H9 (cell line): Measurements from ENCODE around the gene PLCB1. TPM values are rescaled to one million over a fixed set of nuclear protein-coding genes. Genes with fewer than 3 reads are reported as not detected.

ENCODE experiments used
- DNase-seq: peaks from one replicate; pipeline ENCODE4 v3.0.0-alpha.2; 2017
- H2AFZ ChIP-seq: one replicate; pipeline ENCODE4 v1.6.1; 2013; ENCODE audit warnings: mild to moderate bottlenecking, low read length, control low read depth, moderate library complexity
- H2AK5ac ChIP-seq: 2 replicates; pipeline ENCODE4 v1.6.1; 2013; ENCODE audit warnings: low read length, control low read depth, mixed read lengths; ENCODE audit not compliant: insufficient read length
- H2BK120ac ChIP-seq: one replicate; pipeline ENCODE4 v1.6.1; 2013; ENCODE audit warnings: low read depth, mild to moderate bottlenecking, low read length, control low read depth, inconsistent platforms; ENCODE audit not compliant: poor library complexity, severe bottlenecking
- H2BK12ac ChIP-seq: 2 replicates; pipeline ENCODE4 v1.6.1; 2013; ENCODE audit warnings: low read length, control low read depth, mixed read lengths, low read depth; ENCODE audit not compliant: insufficient read length
- H2BK15ac ChIP-seq: 2 replicates; pipeline ENCODE4 v1.6.1; 2013; ENCODE audit warnings: low read depth, low read length, control low read depth
- H2BK20ac ChIP-seq: one replicate; pipeline ENCODE4 v1.6.1; 2013; ENCODE audit warnings: low read depth, mild to moderate bottlenecking, low read length, control low read depth, inconsistent platforms; ENCODE audit not compliant: poor library complexity, severe bottlenecking
- H2BK5ac ChIP-seq: 2 replicates; pipeline ENCODE4 v1.6.1; 2013; ENCODE audit warnings: low read length, control low read depth, mixed read lengths; ENCODE audit not compliant: insufficient read length
- H3K14ac ChIP-seq: 2 replicates; pipeline ENCODE4 v1.6.1; 2013; ENCODE audit warnings: low read length, control low read depth; ENCODE audit not compliant: insufficient read depth
- H3K18ac ChIP-seq: 2 replicates; pipeline ENCODE4 v1.6.1; 2013; ENCODE audit warnings: low read depth, mild to moderate bottlenecking, mixed read lengths, low read length, control low read depth; ENCODE audit not compliant: insufficient read length
- H3K23ac ChIP-seq: 2 replicates; pipeline ENCODE4 v1.6.1; 2013; ENCODE audit warnings: low read length, control low read depth, mixed read lengths, low read depth; ENCODE audit not compliant: insufficient read length
- H3K23me2 ChIP-seq: 2 replicates; pipeline ENCODE4 v1.6.1; 2013; ENCODE audit warnings: low read depth, mild to moderate bottlenecking, mixed read lengths, low read length, control low read depth; ENCODE audit not compliant: insufficient read length, poor library complexity, severe bottlenecking
- H3K27ac ChIP-seq: 2 replicates; pipeline ENCODE4 v1.5.1; 2013; ENCODE audit warnings: low read length, control low read depth, mixed read lengths, low read depth; ENCODE audit not compliant: insufficient read length
- H3K27me3 ChIP-seq: 2 replicates; pipeline ENCODE4 v1.6.1; 2013; ENCODE audit warnings: low read length, control low read depth, inconsistent platforms; ENCODE audit not compliant: insufficient read depth
- H3K4ac ChIP-seq: 2 replicates; pipeline ENCODE4 v1.6.1; 2013; ENCODE audit warnings: low read depth, mild to moderate bottlenecking, control low read depth, inconsistent platforms, low read length, moderate library complexity
- H3K4me1 ChIP-seq: 2 replicates; pipeline ENCODE4 v1.6.1; 2013; ENCODE audit warnings: low read length, control low read depth, inconsistent platforms; ENCODE audit not compliant: insufficient read depth
- H3K4me2 ChIP-seq: 2 replicates; pipeline ENCODE4 v1.6.1; 2013; ENCODE audit warnings: low read length, control low read depth, mixed read lengths; ENCODE audit not compliant: insufficient read length, insufficient read depth
- H3K56ac ChIP-seq: 2 replicates; pipeline ENCODE4 v1.6.1; 2013; ENCODE audit warnings: low read depth, mild to moderate bottlenecking, mixed read lengths, low read length, control low read depth; ENCODE audit not compliant: insufficient read length
- H3K79me1 ChIP-seq: 2 replicates; pipeline ENCODE4 v1.6.1; 2013; ENCODE audit warnings: low read depth, mild to moderate bottlenecking, moderate library complexity, low read length, control low read depth, inconsistent platforms; ENCODE audit not compliant: insufficient read depth, poor library complexity, severe bottlenecking
- H3K79me2 ChIP-seq: 2 replicates; pipeline ENCODE4 v1.6.1; 2013; ENCODE audit warnings: low read length, control low read depth, inconsistent platforms; ENCODE audit not compliant: insufficient read depth
- H3K9ac ChIP-seq: 2 replicates; pipeline ENCODE4 v1.6.1; 2013; ENCODE audit warnings: low read length, control low read depth, mixed read lengths; ENCODE audit not compliant: insufficient read length; ENCODE audit errors: extremely low read depth
- H3K9me3 ChIP-seq: one replicate; pipeline ENCODE4 v1.6.1; 2013; ENCODE audit warnings: low read depth, low read length, inconsistent platforms; ENCODE audit not compliant: control insufficient read depth
- H3T11ph ChIP-seq: one replicate; pipeline ENCODE4 v1.6.1; 2013; ENCODE audit warnings: mild to moderate bottlenecking, low read length, control low read depth, inconsistent platforms
- H4K20me1 ChIP-seq: one replicate; pipeline ENCODE4 v1.6.1; 2013; ENCODE audit not compliant: control insufficient read depth, insufficient read length, insufficient read depth
- H4K5ac ChIP-seq: 2 replicates; pipeline ENCODE4 v1.6.1; 2013; ENCODE audit warnings: low read depth, mild to moderate bottlenecking, mixed read lengths, low read length, control low read depth; ENCODE audit not compliant: insufficient read length
- H4K8ac ChIP-seq: replicated peaks from 2 replicates; pipeline ENCODE4 v1.6.1; 2013; ENCODE audit warnings: low read length, control low read depth, mixed read lengths, low read depth; ENCODE audit not compliant: insufficient read length
- H4K91ac ChIP-seq: 2 replicates; pipeline ENCODE4 v1.6.1; 2013; ENCODE audit warnings: low read depth, mild to moderate bottlenecking, moderate library complexity, mixed read lengths, low read length, control low read depth; ENCODE audit not compliant: insufficient read length
- H3K27ac Mint-ChIP-seq, 3 experiments: 2 replicates in 2 of 3; 3 replicates in 1 of 3; pipeline ENCODE4 v1.8.0; 2020 to 2021; ENCODE audit warnings: mixed read lengths in 3 of 3, mild to moderate bottlenecking in 1 of 3, moderate library complexity in 1 of 3
- H3K27me3 Mint-ChIP-seq: 2 replicates; pipeline ENCODE4 v1.8.0; 2021; ENCODE audit warnings: low read depth, mild to moderate bottlenecking, moderate library complexity, mixed read lengths
- H3K36me3 Mint-ChIP-seq, 3 experiments: 2 replicates in 2 of 3; 3 replicates in 1 of 3; pipeline ENCODE4 v1.8.0; 2020 to 2021; ENCODE audit warnings: low read depth in 3 of 3, mixed read lengths in 3 of 3; ENCODE audit not compliant: insufficient read depth in 1 of 3
- H3K4me1 Mint-ChIP-seq, 2 experiments: 2 replicates each; pipeline ENCODE4 v1.8.0; 2020; ENCODE audit warnings: mixed read lengths in 2 of 2
- H3K4me3 Mint-ChIP-seq, 2 experiments: 2 replicates in 1 of 2; 3 replicates in 1 of 2; pipeline ENCODE4 v1.8.0; 2020 to 2021; ENCODE audit warnings: mild to moderate bottlenecking in 2 of 2, mixed read lengths in 2 of 2, moderate library complexity in 1 of 2
- H3K9me3 Mint-ChIP-seq, 2 experiments: 2 replicates in 1 of 2; 3 replicates in 1 of 2; pipeline ENCODE4 v1.8.0; 2020; ENCODE audit warnings: mild to moderate bottlenecking in 2 of 2, mixed read lengths in 2 of 2, moderate library complexity in 1 of 2
- CTCF ChIP-seq: fragments of 200-600 bp; sonication (generic); conservative IDR thresholded peaks from 3 replicates; pipeline ENCODE4 v1.8.0; 2021; ENCODE audit warnings: antibody characterized with exemption, mild to moderate bottlenecking
- WGBS: extraction: QIAGEN DNeasy Blood & Tissue Kit; methylation state at CpG from one replicate; pipeline ENCODE4 v1.1.7; 2013; ENCODE audit warnings: missing lambda C conversion rate, low lambda C conversion rate, mixed read lengths; ENCODE audit not compliant: insufficient read length; ENCODE audit errors: extremely low coverage; 5-methylcytosine and 5-hydroxymethylcytosine counted together
- total RNA-seq: library from RNA; stranded (reverse); gene quantifications from 2 replicates; pipeline ENCODE4 v1.2.1, GENCODE V29; 2021

PLCB1 gene
- total RNA-seq, 1 experiment from 2014 or later: 11.5 TPM

- Histone ChIP-seq H4K20me1 (no peaks in the 10 kb centered on the region), H3K9ac (no peak overlapping the region), H3K18ac (no peak overlapping the region), H4K5ac (no peak overlapping the region), H4K91ac (no peak overlapping the region), H3K23ac (no peak overlapping the region), H2BK20ac (no peak overlapping the region), H2BK5ac (no peak overlapping the region), H3K79me2 (no peaks in the 10 kb centered on the region), H3K9me3 (peaks cover 5% of the 10 kb centered on the region), H3K23me2 (no peaks in the 10 kb centered on the region), H3K56ac (no peak overlapping the region), H3K27ac (no peak overlapping the region), H2BK15ac (no peak overlapping the region), H3K79me1 (no peaks in the 10 kb centered on the region), H2BK12ac (no peak overlapping the region), H2AK5ac (no peak overlapping the region), H3K4me2 (no peak overlapping the region), H2BK120ac (no peak overlapping the region), H3K4ac (no peak overlapping the region), H4K8ac (no peak overlapping the region), H3K4me1 (peaks cover 4% of the 10 kb centered on the region; the same call in 1 of the 2 replicates), H3T11ph (no peak overlapping the region), H3K14ac (no peak overlapping the region), H3K27me3 (no peaks in the 10 kb centered on the region), H2AFZ (no peak overlapping the region)
- Mint-ChIP-seq H3K27ac (no peak overlapping the region), H3K9me3 (peaks cover 6% of the 10 kb centered on the region in 2 experiments; a peak in 3 of 5 replicates), H3K27me3 (no peaks in the 10 kb centered on the region), H3K36me3 (peaks cover 2 to 8% (median 6%) of the 10 kb centered on the region in 3 experiments; a peak in 6 of 7 replicates), H3K4me3 (no peak overlapping the region), H3K4me1 (peaks cover 11 to 14% of the 10 kb centered on the region in 2 experiments; a peak in 3 of 4 replicates)
- no peak for DNase-seq
- no CpG with 5 or more reads among the region's 2 CpGs for WGBS
- no peak for TF ChIP-seq CTCF
These were observed 728.0 kb downstream of the PLCB1 start for GRCh38 chr20:8860011-8860495.
